HG02938 (cell line): Measurements from ENCODE around the gene MED27.
"Not testable (repeated sequence)": the region's sequence is repeated elsewhere in the genome, so short reads cannot be mapped to it uniquely, and the experiment has no call there.

Experiments
- ATAC-seq: cut with Tn5 transposase; IDR thresholded peaks from one replicate; pipeline ENCODE4 v1.9.1; 2021; ENCODE audit warnings: mild to moderate bottlenecking, moderate library complexity; ENCODE audit not compliant: unreplicated experiment

Gene MED27

DNA sequence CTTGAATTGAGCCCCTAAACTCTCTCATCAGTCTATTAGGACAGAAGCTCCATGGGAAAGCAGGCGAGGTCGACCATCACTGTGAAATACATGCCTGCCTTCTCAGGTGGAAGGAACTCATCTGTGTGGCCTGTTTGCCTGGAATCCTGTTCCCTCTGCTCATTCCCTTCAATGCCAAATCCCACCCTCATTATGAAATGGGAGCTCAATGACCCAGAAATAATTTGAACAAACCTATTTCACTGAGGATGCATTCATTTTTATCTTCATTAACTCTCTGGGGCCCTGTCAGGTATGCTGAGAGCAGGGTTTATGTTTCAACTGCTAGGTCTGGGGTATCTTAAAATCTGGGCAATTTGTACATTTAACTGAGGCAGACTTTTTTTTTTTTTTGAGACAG lies 142.2 kb downstream of the MED27 start:
- no peak for ATAC-seq

DNA sequence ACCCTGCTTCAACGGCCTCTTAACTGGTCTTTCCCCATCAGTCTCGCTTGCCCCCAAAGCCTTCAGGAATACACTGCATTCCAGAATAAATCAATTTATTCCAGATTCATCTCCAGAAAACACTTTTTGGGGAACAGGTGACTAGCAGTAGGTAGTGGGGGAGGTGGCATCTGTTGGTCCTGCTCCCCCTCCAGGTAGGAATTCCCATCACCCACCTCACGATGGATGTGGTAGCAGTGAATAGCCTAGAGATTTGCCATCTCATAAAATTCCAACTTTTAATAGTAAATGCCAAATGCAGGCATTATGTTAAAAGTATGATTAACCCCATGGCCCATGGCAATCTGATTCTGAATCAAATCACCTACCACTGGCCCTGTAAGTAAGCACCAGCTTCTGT lies 142.7 kb downstream of the MED27 start:
- ATAC-seq: no peak

DNA sequence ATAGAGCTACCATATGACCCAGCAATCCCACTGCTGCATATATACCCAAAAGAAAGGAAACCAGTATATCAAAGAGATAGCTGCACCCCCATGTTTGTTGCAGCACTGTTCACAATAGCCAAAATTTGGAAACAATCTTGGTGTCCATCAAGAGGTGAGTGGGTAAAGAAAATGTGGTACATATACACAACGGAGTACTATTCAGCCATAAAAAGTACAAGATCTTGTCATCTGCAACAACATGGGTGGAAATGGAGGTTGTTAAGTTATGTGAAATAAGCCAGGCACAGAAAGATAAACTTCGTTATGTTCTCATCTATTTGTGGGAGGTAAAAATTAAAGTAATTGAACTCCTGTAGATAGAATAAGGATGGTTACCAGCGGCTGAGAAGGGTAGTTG lies 145.0 kb downstream of the MED27 start:
- no peak for ATAC-seq

DNA sequence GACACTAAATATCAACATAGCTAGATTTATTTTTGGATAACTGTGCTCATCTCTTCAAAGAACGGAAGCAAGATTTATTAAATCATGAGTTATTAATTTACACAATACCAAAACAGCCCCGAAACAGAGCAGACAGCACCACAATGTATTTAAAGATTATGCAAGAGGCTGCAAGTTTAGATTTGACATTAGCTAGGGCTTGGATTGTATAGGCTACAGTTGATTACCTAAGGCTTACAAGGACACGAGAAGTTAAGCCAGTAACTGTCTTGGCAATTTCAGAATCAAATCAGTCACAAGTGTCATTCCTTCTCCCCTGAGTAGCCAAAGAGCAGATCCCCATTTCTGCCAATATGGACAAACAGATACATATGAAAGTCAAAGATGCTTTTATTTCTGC lies 152.6 kb downstream of the MED27 start:
- ATAC-seq: no peak

DNA sequence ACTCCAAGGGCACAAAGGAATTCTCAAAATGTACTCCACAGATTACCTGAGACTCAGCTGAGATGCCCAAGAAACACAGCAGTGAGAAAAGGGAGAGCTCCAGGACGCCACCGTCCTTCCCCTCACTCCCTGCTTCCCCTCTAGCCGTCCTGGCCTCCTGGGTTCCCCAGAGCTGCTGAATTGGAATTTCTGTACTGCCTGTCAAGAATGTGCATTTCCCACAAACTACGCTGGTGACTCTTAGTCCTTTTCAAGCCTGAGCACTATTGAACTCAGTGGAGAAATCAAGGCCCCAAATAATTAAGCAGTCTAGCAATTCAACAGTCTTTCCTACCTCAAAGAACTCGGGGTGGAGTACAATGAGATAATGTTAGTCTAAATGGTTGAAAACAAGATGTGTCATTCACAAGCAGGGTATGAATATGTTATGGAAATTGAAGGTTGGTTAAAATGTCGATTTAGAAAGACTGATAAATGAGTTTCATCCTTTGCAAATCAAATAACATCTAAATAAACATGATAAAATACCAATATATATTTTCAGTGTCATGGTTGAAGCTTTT lies 153.2 kb downstream of the MED27 start:
- ATAC-seq: no peak

DNA sequence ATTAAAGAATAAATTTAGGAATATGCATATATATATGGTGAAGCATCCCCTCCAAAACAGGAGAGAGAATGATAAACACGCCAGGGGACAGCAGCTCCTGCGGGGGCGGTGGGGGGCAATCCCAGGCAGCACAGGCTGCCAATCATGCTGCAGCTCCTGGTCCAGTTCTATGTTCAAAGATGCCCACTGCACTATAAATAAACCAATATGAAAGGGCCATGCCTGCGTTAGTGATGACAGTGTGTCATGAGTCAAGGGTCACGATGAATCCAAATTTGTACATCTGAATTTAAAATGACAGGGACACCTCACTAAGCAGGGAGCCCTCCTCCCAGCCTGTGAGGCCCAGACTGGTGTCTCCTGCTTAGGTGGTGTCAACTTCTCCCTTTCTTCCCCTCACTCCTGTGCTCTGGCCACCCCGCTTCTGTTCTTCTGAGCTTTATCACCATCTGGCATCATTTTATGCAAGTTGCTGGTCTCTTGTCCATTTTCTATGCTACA lies 153.9 kb downstream of the MED27 start:
- no peak for ATAC-seq

DNA sequence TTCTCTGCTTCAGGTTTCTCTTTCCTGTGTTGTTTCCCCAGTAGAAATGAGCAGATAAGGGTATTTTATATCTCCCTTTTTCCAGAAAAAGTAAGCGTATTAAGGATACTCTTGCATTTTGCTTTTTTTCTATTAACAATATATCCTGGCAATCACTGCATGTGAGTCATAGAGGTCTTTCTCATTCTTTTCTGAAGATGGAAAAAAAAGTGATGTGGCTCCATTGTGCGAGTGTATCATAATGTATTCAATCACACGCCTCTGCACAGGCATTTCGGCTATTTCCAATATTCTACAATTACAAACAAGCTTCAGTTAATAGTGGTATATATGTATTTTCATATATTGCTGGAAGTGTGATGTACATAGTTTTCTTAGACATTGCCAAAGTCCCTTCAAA lies 155.9 kb downstream of the MED27 start:
- no peak for ATAC-seq

DNA sequence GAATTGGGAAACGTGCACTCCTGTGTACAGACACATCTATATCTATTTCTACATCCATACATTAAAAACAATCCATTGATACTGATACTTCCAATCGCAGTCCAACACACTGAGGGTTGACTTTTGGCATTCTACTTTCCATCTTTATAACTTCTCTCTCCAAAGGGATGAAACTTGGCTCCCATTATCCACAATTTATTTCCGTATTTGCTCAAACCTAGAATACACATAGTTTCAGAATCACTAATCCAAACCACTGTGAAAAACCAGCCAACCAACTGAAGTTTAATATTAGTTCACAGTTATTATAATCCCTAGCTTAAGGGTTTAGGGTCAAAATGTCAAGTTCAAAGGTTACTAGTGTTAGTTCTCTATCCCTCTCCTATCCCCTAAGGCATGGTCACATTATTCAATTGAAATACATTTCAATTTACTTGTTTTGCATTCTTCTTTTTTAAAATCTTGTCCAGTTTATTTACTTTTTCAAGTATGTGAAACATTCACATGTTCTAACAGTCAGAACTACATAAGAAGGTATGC lies 156.5 kb downstream of the MED27 start:
- no peak for ATAC-seq

DNA sequence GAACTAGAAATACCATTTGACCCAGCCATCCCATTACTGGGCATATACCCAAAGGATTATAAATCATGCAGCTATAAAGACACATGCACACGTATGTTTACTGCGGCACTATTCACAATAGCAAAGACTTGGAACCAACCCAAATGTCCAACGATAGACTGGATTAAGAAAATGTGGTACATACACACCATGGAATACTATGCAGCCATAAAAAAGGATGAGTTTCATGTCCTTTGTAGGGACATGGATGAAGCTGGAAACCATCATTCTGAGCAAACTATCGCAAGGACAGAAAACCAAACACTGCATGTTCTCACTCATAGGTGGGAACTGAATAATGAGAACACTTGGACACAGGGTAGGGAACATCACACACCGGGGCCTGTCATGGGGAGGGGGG lies 158.0 kb downstream of the MED27 start:
- not testable (repeated sequence) for ATAC-seq

DNA sequence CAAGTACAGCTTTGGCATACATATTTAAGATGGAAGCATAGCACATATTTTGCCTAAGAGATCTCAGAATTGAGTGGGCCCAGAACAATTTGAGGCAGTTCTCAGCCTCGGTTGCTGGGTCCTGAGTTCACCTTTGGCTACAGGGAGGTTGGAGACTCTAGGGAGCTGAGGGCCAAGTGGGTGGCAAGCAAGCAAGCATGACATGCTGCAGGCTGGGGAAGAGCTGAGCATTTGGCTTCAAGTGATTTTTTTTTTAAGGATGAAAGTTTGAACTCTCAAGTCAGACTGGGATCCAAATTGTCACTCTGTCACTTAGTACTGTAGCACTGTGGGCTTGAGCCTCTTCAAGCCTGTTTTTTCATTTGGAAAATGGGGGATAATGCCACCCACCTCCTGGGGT lies 160.5 kb downstream of the MED27 start:
- ATAC-seq: no peak

DNA sequence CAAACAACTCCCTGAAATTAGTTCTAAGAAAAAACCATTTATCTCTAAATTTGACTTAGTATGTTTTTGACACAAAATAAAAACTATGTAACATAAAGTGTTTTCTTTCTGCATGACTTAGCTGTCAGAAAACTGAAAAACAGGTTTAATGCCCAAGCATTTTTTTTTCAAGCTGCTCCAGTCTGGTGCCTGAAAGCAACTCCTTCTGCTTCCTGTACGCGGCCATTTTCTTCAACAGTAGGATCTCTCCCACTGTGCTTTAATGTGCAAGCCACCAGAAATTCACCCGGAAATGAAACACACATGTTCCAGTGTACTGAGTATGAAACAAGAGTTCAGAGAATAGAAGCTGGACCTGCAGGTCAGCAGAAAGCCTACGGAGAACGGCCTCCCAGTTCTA lies 161.2 kb downstream of the MED27 start:
- ATAC-seq: no peak

DNA sequence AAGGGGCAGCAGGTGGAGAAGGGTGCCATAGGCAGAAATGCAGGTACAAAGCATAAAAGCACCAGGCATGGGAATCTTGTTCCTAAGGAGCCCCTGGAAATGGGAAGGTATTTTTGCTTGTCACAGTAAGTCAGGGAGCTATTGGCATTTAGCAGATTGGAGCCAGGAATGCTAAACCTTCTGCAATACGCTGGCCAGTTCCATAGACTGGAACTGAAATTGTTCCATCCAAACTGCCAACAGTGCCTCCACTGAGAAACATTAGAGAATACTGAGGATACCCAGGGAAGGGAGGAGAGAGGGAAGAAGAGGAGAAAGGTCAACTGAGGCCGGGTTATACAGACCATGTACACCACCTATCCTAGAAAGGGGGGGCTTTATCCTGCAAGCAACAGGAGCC lies 162.7 kb downstream of the MED27 start:
- no peak for ATAC-seq

DNA sequence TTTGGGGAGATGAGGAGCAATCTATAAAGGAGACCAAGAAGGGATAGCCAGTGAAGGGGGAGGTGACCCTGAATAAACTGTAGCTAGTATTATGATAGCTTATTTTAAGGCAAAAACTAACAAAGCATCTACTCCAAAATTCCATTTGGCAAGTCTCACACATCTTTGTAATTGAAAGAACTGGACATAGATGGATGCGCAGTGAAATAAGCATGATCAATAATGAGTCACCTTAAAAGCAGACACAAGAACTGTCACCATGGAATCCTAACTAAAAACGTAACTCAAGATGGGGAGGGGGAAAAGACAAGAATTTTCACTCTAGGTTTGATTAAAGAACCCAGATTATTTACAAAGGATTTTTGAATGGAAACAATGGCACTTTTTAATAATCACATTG lies 164.5 kb downstream of the MED27 start:
- no peak for ATAC-seq

DNA sequence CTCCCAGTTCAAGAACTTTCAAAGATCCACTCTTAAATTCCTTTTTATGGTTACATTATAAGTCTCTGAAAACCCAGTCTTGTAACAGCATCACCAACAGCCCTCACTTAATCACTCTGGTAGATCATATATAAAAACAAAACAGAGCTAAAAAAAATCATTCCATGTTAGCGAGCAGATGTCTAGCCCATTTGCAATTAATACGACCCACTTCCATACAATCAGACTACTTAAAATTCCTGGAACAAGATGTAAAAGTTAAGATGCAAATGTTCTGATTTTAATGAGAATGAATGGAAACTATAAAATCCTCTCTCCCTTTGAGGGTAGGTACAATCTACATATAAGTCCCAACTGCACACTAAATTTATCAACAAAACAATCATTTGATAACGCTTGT lies 167.0 kb downstream of the MED27 start:
- ATAC-seq: no peak

DNA sequence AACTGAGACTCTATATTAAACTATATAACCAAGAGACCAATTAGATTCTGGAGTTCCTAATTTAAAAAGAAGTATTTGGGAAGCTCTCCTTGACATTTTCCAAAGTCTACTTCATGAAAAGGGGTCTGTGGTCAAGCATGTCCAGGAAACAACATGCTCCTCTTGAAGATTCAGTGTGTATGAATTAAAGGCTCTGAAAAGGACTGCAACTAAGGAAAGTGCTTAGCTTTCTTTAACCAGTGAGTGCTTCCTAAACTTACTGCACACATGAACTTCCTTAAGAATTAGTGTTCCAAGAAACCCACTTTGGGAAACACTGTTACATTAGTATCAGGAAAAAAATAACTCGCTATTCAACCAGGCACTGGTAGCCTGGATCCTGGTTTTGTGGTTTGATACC lies 167.6 kb downstream of the MED27 start:
- no peak for ATAC-seq

DNA sequence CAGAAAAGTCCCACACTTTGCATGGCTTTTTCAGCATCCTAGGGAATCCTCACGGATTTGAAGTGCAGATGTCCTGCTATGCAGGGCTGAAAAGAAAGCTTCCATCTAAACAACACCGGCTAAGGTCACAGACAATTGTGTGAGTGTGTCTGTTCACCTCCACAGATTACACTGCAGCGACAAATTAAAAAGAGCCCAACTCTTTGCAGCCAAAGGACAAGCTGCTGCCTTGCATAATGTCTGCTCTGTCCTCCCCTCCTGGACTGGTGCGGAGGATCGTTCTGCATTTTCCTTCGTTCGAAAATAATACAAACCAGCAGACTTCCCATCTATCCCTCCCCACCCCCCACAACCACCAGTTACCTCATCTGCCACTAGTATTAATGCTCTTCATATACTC lies 169.1 kb downstream of the MED27 start:
- ATAC-seq: no peak

DNA sequence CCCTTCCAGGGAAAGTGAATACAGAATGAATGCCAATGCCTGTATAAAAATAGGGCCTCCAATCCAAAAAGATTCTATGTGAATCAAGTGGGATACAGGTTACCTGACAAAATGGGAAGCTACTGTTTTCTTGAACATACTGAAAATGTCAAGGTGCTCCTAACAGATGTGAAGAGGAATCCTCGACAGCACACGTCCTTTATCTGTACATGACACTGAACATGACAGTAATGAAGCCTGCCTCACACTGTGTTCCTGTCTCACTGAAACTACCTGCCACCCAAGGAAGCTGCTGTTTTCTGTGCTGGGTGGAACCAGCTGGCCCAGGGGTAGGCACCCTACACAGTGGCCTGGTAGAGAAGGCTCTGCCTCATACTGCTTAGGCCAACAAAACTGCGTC lies 174.5 kb downstream of the MED27 start:
- no peak for ATAC-seq

DNA sequence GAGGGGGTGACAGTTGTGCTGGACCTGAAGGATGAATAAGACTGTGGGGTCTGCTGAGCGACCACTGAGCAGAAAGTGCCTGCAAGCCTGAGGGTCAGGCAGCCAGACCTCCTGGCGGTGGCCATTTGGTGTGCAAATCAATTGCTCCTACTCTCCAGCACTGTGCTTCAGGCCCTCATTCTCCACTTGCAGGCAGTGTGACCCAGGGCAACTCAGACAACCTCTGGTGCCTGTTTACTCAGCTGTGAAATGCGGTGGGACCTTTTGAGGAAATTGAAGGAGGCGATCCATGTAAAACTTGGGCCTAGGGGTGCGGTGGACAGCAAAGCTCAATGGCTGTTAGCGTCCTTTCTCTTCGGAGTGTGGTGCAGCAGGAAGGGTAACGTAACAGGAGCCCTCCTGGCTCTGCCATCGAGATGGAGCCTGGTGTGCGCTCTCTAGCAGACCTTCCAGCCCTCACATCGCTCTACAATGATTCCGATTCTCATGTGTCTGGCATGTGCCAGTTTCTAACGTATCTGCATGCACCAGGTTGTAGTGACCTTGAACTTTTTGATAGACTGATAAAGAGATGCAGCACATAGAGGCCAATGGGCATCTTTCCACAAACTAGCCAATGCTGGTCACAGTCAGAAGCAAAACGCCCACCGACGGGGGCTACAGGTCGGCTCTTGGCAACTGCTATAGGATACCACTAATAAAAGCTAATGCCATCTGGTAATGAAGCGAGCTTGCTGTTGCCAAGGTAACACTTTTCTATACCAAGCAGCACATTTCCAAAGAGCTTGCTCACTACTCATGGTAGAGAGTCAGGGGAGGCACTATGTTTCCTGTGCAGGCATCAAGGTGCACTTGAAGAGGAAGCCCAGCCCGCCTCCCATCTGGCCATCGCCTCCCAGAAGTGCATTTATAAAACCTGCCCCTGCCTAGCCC lies 180.1 kb downstream of the MED27 start:
- ATAC-seq: no peak

DNA sequence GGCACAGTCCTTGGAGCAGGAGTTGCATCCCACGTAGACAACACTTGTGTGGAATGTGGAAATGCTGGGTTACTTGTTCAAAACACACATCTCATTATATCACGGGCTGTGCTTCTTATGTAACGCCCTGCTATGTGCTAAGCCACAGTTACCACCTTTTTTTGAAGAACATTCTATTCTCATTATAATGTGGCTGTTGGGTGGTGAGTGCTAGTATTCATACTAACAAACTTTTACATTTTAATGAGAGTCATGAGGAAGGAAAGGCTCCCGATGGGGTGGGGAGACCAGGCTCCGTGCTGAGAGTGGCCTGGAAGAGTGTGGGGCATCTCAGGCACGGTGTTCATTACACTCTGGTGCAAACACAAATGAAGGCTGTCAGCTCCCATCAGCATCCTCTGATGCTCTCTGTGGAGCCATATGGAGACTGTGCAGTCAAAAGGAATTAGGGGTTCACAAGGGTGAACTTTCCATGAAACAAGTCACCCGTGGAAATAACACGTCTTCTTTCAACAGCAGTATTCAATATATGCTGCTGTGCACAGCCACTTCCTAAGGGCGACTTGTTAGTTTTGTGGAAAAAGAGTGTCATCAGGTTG lies 186.7 kb downstream of the MED27 start:
- ATAC-seq: no peak

DNA sequence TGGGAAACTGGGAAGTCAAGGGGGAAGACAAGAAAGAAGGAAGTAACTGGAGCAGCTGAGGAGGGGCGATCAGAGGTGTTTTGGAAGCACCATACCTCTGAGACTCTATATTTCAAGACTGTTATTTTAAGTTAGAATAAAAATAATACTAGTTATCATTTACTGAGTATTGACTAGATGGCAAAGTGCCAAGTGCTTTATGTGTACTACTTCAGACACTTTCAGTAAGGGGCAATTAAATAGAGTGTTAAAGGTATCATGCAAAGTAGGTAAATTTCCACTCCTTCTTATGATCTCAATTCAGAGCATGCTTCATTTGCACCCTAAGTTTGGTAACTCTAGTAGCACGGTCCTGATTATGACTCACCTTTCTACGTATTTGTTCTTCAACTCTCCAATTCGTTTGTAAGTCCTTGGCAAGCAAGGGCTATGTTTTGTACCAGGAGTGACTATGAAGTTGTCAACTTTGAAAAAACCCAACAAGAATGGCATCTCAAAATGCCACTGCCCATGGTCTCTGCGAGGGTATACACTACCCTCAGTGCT lies 187.4 kb downstream of the MED27 start:
- ATAC-seq: no peak

DNA sequence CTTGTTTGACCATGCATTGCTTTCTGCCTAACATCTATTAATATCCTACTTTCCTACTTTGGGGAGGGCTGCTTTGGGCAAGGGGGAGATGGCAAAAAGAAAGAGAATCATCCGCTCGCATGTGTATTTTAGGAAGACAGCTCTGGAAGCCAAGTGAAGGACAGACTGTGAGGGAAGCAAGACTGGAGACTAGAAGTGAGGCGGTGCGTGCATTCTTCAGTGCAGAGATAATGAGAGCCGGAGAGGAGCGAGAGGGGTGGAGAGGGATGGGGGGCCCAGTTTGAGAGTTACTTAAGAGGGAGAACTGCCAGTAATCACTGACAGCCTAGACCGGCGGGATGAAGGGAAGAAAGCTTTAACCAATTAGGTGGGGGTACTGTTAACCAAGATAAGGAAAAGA lies 188.1 kb downstream of the MED27 start:
- no peak for ATAC-seq
